Myocyte (in vitro differentiated cells): ENCODE results near the gene INO80E. TPM values are rescaled to one million over a fixed set of nuclear protein-coding genes. Genes with fewer than 3 reads are reported as not detected.
"Not testable (repeated sequence)": the region's sequence is repeated elsewhere in the genome, so short reads cannot be mapped to it uniquely, and the experiment has no call there.

ENCODE experiments used
- DNase-seq: peaks from one replicate; pipeline ENCODE4 v3.0.0-alpha.2; 2012; ENCODE audit warnings: low read depth
- polyA plus RNA-seq: library from polyadenylated mRNA; unstranded; fragments of >200 nt; gene quantifications from one replicate; pipeline ENCODE4 v1.2.1, GENCODE V29; 2012; ENCODE audit warnings: missing spikeins
- total RNA-seq: library from RNA; depleted of rRNA; stranded (reverse); fragments of >200 nt; gene quantifications from 2 replicates; pipeline ENCODE4 v1.2.3, GENCODE V29; 2014

INO80E gene
- 43.8 and 97.6 TPM in 2 replicates for total RNA-seq
- polyA plus RNA-seq: 48.0 TPM

- DNase-seq: peak; percentile 97
Measured at GRCh38 chr16:29995911-29996765, at the start of gene INO80E. TSS of gene INO80E (plus strand) at chr16:29996241. CDS start at chr16:29996311, 70 bp downstream.

GRCh38 chr16:29947897-29948296 is 48.1 kb upstream of the INO80E start:
- DNase-seq: no peak

GRCh38 chr16:29950806-29951461 is 45.1 kb upstream of the INO80E start:
- no peak for DNase-seq

GRCh38 chr16:29951625-29952365 is 44.2 kb upstream of the INO80E start:
- DNase-seq: no peak

- peak; percentile 67 for DNase-seq
Measured at GRCh38 chr16:29958756-29959155, 37.3 kb upstream of the INO80E start.

- DNase-seq: no peak
Measured at GRCh38 chr16:29959293-29959692, 36.7 kb upstream of the INO80E start.

GRCh38 chr16:29959821-29960220 is 36.2 kb upstream of the INO80E start:
- not testable (repeated sequence) for DNase-seq

GRCh38 chr16:29961127-29961478 is 34.9 kb upstream of the INO80E start:
- no peak for DNase-seq

- peak; percentile 93 for DNase-seq
Measured at GRCh38 chr16:29961479-29962343, 34.3 kb upstream of the INO80E start, which contains the start of gene TMEM219. TSS of gene TMEM219 (plus strand) at chr16:29962079. CDS start at chr16:29963144, 1,065 bp downstream.

GRCh38 chr16:29962344-29962994 is 33.6 kb upstream of the INO80E start:
- peak; percentile 14 for DNase-seq

GRCh38 chr16:29963021-29963743 is 32.9 kb upstream of the INO80E start:
- DNase-seq: no peak

GRCh38 chr16:29968205-29968604 is 27.8 kb upstream of the INO80E start:
- no peak for DNase-seq

GRCh38 chr16:29971304-29971703 is 24.7 kb upstream of the INO80E start:
- no peak for DNase-seq

GRCh38 chr16:29972500-29972899 is 23.5 kb upstream of the INO80E start:
- no peak for DNase-seq

- no peak for DNase-seq
Measured at GRCh38 chr16:29972992-29973383, 23.1 kb upstream of the INO80E start.

- peak; percentile 99 for DNase-seq
Measured at GRCh38 chr16:29973384-29974246, 22.4 kb upstream of the INO80E start, which contains the start of gene TAOK2. TSS of gene TAOK2 (plus strand) at chr16:29973868. CDS start at chr16:29977773, 3,905 bp downstream.

- DNase-seq: no peak
Measured at GRCh38 chr16:29974291-29975133, 21.5 kb upstream of the INO80E start.
